Germinal center (tissue), 1 donor: Measurements from ENCODE around the gene GPR32.
"Not testable (repeated sequence)": the region's sequence is repeated elsewhere in the genome, so short reads cannot be mapped to it uniquely, and the experiment has no call there.

Experiments used
- DNase-seq: peaks from one replicate; pipeline ENCODE4 v3.0.0; 2012; ENCODE audit warnings: mixed read lengths, low spot score

GPR32 gene

GRCh38 chr19:50801107-50801506, 30.8 kb downstream of the GPR32 start:
- no peak for DNase-seq

- DNase-seq: no peak
Measured at GRCh38 chr19:50803633-50804419, 33.6 kb downstream of the GPR32 start.

- DNase-seq: peak; percentile 99
Measured at GRCh38 chr19:50804420-50805272, 34.4 kb downstream of the GPR32 start.

DNA sequence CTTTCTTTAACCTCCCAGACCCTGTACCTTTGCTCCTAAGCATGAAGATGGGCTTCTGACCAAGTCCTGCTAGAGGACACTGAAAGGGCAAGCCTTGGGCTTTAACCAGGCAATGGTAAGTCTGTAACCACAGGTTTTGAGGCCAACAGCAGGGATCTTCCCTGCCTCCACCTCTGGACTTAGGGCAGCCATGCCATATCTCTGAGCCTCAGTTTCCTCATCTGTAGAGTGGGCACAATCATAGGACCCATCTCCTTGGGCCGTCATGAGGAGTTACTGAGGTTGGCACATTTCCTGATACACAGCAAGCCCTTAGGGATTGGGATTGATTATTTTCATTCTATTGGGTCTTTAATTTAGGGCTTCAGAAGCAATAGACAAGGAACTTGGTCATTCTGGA, 38.6 kb downstream of the GPR32 start:
- DNase-seq: no peak

DNA sequence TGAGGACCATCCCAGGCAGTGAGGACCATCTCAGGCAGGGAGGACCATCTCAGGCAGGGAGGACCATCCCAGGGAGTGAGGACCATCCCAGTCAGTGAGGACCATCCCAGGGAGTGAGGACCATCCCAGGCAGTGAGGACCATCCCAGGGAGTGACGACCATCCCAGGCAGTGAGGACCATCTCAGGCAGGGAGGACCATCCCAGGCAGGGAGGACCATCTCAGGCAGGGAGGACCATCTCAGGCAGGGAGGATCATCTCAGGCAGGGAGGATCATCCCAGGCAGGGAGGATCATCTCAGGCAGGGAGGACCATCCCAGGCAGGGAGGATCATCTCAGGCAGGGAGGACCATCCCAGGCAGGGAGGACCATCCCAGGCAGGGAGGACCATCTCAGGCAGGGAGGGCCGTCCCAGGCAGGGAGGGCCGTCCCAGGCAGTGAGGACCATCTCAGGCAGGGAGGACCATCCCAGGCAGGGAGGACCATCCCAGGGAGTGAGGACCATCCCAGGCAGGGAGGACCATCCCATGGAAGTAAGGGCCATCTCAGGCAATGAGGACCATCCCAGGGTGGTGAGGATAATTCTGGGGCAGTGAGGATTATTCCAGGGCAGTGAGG, 41.5 kb downstream of the GPR32 start:
- not testable (repeated sequence) for DNase-seq

GRCh38 chr19:50812474-50812873, 42.2 kb downstream of the GPR32 start:
- no peak for DNase-seq

- DNase-seq: no peak
Measured at GRCh38 chr19:50814883-50815282, 44.6 kb downstream of the GPR32 start.

GRCh38 chr19:50815439-50815838, 45.2 kb downstream of the GPR32 start:
- DNase-seq: no peak

DNA sequence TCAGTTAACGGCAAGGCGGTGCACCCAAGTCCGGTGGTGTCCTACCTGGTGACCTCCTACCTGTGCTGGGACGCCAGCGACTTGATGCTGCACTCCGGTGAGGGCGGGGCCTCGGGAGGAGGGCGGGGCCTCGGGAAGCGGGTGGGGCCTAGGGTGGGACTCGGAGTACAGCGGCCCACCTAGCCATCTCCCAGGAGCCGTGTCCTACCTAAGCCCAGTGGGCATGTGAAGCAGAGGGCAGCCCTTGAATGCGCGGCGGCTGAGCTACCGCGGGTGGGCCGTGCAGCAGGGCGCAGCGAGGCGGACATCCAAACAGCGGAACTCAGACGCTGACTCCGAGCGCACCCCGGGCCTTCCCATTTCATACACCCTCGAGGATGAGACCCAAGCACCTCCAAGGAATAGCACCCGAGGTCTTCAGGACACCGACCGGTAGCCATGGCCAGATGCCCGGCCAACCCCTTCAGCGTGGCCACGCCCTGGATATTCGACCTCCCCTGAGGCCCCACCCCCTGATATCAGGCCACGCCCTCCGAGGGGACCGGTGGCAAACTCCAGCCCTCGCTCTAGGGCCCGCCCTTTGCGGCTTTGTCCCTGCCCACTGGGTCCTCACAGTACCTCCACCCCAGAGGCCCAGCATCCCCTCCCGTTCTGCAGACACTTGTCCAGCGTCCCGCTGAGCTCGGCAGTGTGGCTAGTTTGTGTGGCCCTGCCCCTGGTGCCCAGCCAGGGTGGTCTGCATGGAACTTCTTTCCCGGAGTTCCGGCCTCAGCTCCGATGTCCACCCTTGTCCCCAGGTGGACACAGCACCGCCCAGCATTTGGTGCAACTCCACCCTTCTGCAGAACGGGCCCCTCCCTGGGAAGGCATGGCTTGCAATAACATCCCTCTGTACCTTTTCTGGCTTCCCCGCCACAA, 47.9 kb downstream of the GPR32 start:
- DNase-seq: peak; percentile 88

- no peak for DNase-seq
Measured at GRCh38 chr19:50818859-50819472, 48.7 kb downstream of the GPR32 start.

- DNase-seq: no peak
Measured at GRCh38 chr19:50819636-50820035, 49.4 kb downstream of the GPR32 start.

GRCh38 chr19:50820086-50820485, 49.8 kb downstream of the GPR32 start:
- no peak for DNase-seq

- DNase-seq: no peak
Measured at GRCh38 chr19:50820549-50821247, 50.4 kb downstream of the GPR32 start.

GRCh38 chr19:50821248-50821612, 51.0 kb downstream of the GPR32 start:
- no peak for DNase-seq
